Liver (tissue), 3 donors: ENCODE data around the gene COBL.

Experiments
- ATF3 ChIP-seq: IDR thresholded peaks from 2 replicates; pipeline ENCODE4 v1.6.1; 2016; ENCODE audit warnings: antibody characterized with exemption
- CTCF ChIP-seq: fragments of 150-350 bp; IDR thresholded peaks from 2 replicates; pipeline ENCODE4 v1.5.1; 2017; ENCODE audit warnings: improper control_type of control experiment, low read depth, low read length; ENCODE audit not compliant: missing input control
- EGR1 ChIP-seq, 2 donors: IDR thresholded peaks; 2 replicates each; pipeline ENCODE4 v1.6.1; 2016 to 2018; ENCODE audit warnings: antibody characterized with exemption in 2 of 2, low read depth in 2 of 2
- GABPA ChIP-seq, 2 donors: IDR thresholded peaks in 1 of 2; conservative IDR thresholded peaks in 1 of 2; 2 replicates each; pipeline ENCODE4 v1.6.1; 2016; ENCODE audit warnings: antibody characterized with exemption in 2 of 2, mild to moderate bottlenecking in 1 of 2, moderate library complexity in 1 of 2
- JUND ChIP-seq, 2 donors: IDR thresholded peaks; 2 replicates each; pipeline ENCODE4 v1.6.1; 2016; ENCODE audit warnings: antibody characterized with exemption in 2 of 2
- RAD21 ChIP-seq, 2 donors: IDR thresholded peaks; 2 replicates each; pipeline ENCODE4 v1.6.1; 2016; ENCODE audit warnings: antibody characterized with exemption in 2 of 2, mild to moderate bottlenecking in 2 of 2
- REST ChIP-seq: IDR thresholded peaks from 2 replicates; pipeline ENCODE4 v1.6.1; 2016; ENCODE audit warnings: antibody characterized with exemption, mild to moderate bottlenecking
- RXRA ChIP-seq, 2 donors: IDR thresholded peaks; 2 replicates each; pipeline ENCODE4 v1.6.1; 2017 to 2018; ENCODE audit warnings: antibody characterized with exemption in 2 of 2, mild to moderate bottlenecking in 1 of 2
- TAF1 ChIP-seq: conservative IDR thresholded peaks from 2 replicates; pipeline ENCODE4 v1.6.1; 2016; ENCODE audit warnings: antibody characterized with exemption, mild to moderate bottlenecking
- YY1 ChIP-seq: IDR thresholded peaks from 2 replicates; pipeline ENCODE4 v1.6.1; 2016; ENCODE audit warnings: antibody characterized with exemption, mild to moderate bottlenecking
- donor health status: healthy.
- donor health status: healthy.

DNA sequence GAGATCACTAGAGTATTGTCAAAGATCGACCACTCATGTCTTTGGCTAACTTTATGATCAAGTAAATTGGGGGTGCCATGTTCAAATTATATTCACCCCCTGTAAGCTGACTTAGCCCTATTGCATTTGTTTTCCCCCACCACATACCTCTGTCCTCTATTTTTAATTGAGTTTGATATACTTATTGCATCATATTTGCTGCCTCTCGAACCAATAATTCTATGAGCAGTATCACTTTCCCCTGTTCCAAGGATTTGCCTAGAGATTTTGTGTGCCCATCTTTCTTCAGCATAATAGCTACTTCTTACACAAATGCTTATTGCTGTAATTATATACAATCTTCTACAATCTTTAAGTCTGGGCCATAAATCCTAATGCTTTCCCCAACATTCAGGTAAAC is 245.2 kb downstream of the COBL start:
- no peak for TF ChIP-seq CTCF
- TF ChIP-seq RXRA (IDR thresholded peaks at IDR 0.05): no peak
- TF ChIP-seq EGR1 (IDR thresholded peaks at IDR 0.05; ENCODE audit: low read depth in 2 of 2): no peak
- TF ChIP-seq RAD21 (IDR thresholded peaks at IDR 0.05): no peak
- TF ChIP-seq YY1: no peak
- no peak for TF ChIP-seq REST
- no peak for TF ChIP-seq TAF1
- no peak for TF ChIP-seq ATF3
- no peak for TF ChIP-seq JUND (IDR thresholded peaks at IDR 0.05)
- no peak for TF ChIP-seq GABPA (IDR thresholded peaks at IDR 0.05 in 1 of 2, conservative IDR thresholded peaks at IDR 0.05 in 1 of 2)
